Measurements from ENCODE around the gene FMNL3. TPM values are rescaled to one million over a fixed set of nuclear protein-coding genes. Genes with fewer than 3 reads are reported as not detected.

FMNL3 gene
- polyA plus RNA-seq, 1 of the 3 experiments (the other 2 are of a cell fraction), result 10.2 TPM

GRCh38 chr12:49635656-49636055 is 71.5 kb downstream of the FMNL3 start:
- TF ChIP-seq ZBTB33 (IDR thresholded peaks at IDR 0.05; ENCODE audit: borderline replicate concordance, low read depth) (no peak), CTCF (IDR thresholded peaks at IDR 0.05) (no peak), SIN3A (IDR thresholded peaks at IDR 0.05; ENCODE audit: borderline replicate concordance, low read depth, low read length) (no peak), MXI1 (IDR thresholded peaks at IDR 0.05; ENCODE audit: low read depth, low read length) (no peak), TCF12 (IDR thresholded peaks at IDR 0.05) (no peak), FOXJ3 (CRISPR knock-in tag; IDR thresholded peaks at IDR 0.05) (no peak), IRF3 (IDR thresholded peaks at IDR 0.05; ENCODE audit: low read depth, low read length) (no peak), ELF1 (IDR thresholded peaks at IDR 0.05) (no peak), REST (IDR thresholded peaks at IDR 0.05; ENCODE audit: low read depth, low read length) (no peak), GATA2 (CRISPR knock-in tag; IDR thresholded peaks at IDR 0.05) (no peak), FOXM1 (IDR thresholded peaks at IDR 0.05; ENCODE audit: low read depth) (no peak), JUND (IDR thresholded peaks at IDR 0.05) (no peak), NFIC (IDR thresholded peaks at IDR 0.05; ENCODE audit: borderline replicate concordance) (no peak), TAF1 (IDR thresholded peaks at IDR 0.05; ENCODE audit: borderline replicate concordance, low read depth, low read length) (no peak), GABPA (IDR thresholded peaks at IDR 0.05; ENCODE audit: low read depth) (no peak), RFX5 (IDR thresholded peaks at IDR 0.05; ENCODE audit: low read length) (no peak), YY1 (IDR thresholded peaks at IDR 0.05; ENCODE audit: low read depth) (no peak)
- TF ChIP-seq, protein P1, sequence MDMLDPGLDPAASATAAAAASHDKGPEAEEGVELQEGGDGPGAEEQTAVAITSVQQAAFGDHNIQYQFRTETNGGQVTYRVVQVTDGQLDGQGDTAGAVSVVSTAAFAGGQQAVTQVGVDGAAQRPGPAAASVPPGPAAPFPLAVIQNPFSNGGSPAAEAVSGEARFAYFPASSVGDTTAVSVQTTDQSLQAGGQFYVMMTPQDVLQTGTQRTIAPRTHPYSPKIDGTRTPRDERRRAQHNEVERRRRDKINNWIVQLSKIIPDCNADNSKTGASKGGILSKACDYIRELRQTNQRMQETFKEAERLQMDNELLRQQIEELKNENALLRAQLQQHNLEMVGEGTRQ (IDR thresholded peaks at IDR 0.05; ENCODE audit: borderline replicate concordance, low read depth, low read length), result no peak
- TF ChIP-seq, protein P2, sequence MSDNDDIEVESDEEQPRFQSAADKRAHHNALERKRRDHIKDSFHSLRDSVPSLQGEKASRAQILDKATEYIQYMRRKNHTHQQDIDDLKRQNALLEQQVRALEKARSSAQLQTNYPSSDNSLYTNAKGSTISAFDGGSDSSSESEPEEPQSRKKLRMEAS (IDR thresholded peaks at IDR 0.05; ENCODE audit: low read depth), result no peak
- no peaks in the 10 kb centered on the region for H3K27me3 ChIP-seq (ENCODE audit: insufficient read depth)
- H3F3A ChIP-seq (replicated peaks; ENCODE audit: insufficient read depth), result peaks cover 15% of the 10 kb centered on the region
- no peaks in the 10 kb centered on the region for H3K79me2 ChIP-seq (ENCODE audit: insufficient read depth)
- H3K4me2 ChIP-seq, result no peak overlapping the region
- no peak overlapping the region for H2AFZ ChIP-seq (ENCODE audit: low read depth)
- DNase-seq, result no peak
- no peaks in the 10 kb centered on the region for H3K9me2 ChIP-seq
- no peak overlapping the region for H3K9ac ChIP-seq
- ChIA-PET CTCF (interaction anchor here (0.9 to 30.5 kb wide), 15 partner anchors 8 to 203 kb away, joined by 3 to 590 read pairs (median 16); partner anchors contain the start of genes FMNL3, PRPF40B and TMBIM6), POLR2A (interaction anchor here (0.7 to 3.3 kb wide), 3 partner anchors 12 to 106 kb away, joined by 3 to 20 read pairs (median 10); partner anchors contain the start of genes PRPF40B and TMBIM6)
- peaks cover 0 to 14% of the 10 kb centered on the region in 2 experiments; a peak in 2 of 4 replicates for H3K4me1 ChIP-seq (ENCODE audit: control insufficient read depth in 1 of 2, insufficient read depth in 2 of 2, low read depth in 1 of 2, low read length in 1 of 2)
- H3K36me3 ChIP-seq (replicated peaks in 1 of 2; ENCODE audit: control insufficient read depth in 1 of 2, insufficient read depth in 2 of 2, low read length in 1 of 2), result peaks cover 7 to 41% of the 10 kb centered on the region in 2 experiments
- WGBS (ENCODE audit: low lambda C conversion rate), result 96% methylated on average over 4 of the region's 4 CpGs
- no peak overlapping the region for H3K4me3 ChIP-seq (ENCODE audit: low read depth in 2 of 2, low read length in 1 of 2)
- no peaks in the 10 kb centered on the region for H3K9me3 ChIP-seq
- no peak overlapping the region; a peak in 1 of 4 replicates for H3K27ac ChIP-seq (ENCODE audit: low read depth in 2 of 2, low read length in 1 of 2)
- no peaks in the 10 kb centered on the region for H4K20me1 ChIP-seq (ENCODE audit: insufficient read depth)
